GM19324 (cell line): Measurements from ENCODE around the gene APP.

Experiments used
- ATAC-seq: cut with Tn5 transposase; IDR thresholded peaks from one replicate; pipeline ENCODE4 v1.9.1; 2021; ENCODE audit warnings: mild to moderate bottlenecking, moderate library complexity; ENCODE audit not compliant: unreplicated experiment, low FRiP score

APP gene

DNA sequence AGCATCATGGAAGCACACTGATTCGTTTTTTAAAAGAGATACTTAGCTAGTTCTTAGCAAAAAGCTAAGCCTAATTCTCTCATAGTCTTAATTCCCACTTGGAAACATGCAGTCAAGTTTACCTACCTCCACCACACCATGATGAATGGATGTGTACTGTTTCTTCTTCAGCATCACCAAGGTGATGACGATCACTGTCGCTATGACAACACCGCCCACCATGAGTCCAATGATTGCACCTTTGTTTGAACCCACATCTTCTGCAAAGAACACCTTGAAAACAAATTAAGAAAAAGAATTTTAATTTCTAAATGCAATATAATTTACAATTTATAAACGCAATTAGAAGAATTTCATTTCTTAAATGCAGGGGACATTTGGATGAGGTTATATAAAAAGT, 279.0 kb downstream of the APP start:
- ATAC-seq, result no peak

DNA sequence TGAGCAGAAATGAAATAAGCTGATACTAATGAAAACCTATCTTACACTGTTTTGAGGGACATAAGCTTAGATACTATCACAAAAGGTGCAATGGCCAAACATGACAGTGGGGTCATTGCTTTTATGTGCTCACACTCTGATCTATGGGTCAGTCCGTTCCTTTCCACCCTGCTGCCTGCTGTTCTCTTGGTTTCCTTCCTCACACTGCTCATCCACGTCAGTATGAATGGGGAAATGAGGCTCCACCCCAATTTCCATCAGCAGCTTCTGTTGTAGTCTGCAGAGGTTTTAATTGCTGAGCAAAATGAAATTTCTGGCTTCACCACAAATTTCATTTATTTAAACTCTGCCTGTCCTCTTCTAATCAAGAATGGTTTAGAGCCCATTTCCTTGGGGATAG, 280.6 kb downstream of the APP start:
- ATAC-seq, result no peak

DNA sequence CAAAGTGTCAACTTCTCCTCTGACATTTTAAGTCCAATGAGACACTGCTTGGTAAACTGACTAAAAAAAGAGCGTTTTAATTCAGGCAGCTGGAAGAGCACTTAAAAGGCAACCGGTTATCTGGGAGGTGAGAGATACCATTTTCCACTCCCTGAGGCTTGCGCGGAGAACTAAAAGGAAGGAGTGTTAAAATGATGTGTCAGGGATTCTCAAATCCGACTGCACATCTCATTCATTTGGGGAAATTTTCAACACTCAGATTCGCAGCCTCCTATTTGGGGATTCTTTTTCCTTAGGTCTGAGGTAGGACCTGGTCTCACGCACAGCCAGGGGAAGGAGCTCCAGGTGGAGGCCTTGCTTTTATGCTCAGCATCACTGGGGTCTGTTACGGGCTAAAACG, 281.9 kb downstream of the APP start:
- ATAC-seq, result no peak

DNA sequence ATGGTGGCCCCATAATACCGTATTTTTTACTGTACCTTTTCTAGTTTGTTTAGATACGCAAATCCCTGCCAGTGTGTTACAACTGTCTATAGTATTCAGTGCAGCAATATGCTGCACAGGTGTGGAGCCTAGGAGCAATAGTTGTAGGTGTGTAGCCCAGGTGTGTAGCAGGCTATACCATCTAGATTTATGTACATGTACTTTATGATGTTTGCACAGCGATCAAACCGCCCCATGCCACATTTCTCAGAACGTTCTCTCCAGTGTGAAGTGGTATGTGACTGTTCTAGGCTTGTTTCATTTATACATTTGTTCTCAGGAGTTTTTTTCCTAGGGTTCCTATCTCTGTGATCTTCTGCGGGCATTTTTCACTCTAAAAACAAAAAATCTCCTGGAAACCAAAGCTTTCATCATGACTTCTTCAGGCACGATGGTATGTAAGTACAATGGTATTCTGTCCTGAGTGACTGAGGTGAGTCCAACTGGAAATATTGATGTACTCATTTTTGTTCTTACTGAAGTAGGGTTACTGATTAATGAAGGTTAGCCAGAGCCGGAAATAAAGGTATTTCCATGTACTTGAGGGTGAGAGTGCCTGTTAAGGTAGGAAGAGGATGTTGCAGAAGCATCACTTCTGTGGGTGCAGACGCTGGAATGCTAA, 282.8 kb downstream of the APP start:
- ATAC-seq, result no peak

DNA sequence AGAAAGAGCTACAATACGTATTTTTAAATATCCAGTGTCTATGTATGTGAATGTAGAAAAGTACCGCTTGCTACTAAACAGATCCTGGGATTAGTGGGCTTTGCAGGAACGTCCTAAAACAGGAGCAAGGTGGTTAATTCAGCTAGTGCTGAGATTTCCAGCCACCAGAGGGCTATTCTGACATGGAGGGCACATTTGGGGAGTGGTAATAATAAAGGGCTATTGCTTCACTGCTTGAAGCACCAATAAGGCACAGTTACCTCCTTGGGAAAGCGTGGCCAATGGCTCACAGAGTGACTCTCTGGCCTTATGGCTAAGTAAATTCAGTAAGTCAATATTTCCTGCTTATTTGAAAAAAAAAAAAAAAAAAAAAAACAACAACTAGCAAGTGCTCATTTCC, 283.4 kb downstream of the APP start:
- ATAC-seq, result no peak

DNA sequence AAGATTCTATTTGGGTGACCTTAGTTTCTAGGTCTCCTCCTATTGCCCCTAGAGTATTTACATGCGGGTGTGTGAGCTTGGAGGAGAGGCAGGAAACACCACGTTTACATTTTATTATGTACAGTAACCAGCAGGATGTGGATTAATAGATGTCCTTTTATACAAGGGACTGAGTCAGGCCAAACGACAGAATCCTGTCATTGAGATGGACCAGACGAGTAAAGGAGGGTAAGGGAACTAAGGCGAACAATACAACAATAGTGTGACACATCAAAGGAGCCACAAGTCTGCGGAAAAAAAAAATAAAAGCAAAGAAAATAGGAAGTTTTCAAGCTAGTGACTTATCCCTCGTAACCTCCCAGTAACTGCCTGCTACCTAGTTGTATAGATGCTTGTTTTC, 284.7 kb downstream of the APP start:
- ATAC-seq, result no peak

DNA sequence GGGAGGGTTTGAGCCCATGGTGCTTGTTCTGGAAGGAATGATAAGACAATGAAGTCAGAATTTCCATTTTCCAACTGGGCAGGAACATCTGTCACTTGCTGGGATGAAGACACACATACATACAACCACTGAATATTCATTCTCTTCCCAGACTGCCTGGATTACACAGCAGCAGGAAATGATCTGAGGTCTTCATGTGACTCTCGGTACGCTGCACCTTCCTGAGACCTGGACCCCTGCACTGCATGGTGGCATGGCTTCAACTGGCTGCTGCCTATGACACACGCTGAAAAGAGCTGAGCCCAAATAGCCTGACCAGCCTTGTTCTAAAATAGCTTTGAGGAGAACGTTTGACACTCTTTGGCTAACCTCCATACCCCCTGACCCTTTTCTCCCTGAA, 285.2 kb downstream of the APP start:
- no peak for ATAC-seq

DNA sequence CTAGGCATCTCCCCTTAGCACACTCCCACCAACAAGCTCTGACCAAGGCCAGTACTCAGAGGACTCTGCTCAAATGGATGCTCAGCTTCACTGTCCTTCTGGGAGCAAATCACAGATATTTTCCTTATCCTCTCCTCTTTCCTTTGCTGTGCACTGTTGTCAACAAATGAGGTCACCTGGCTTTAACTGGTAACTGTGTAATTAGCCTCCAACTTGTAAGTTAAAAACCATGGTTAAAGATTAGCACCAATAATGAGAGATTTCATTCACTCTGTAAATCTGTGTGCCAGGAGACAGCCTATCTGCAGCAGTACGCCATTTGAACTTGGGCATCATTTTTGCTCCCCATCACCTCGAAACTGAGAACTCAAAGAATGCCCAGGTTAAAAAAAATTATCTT, 286.3 kb downstream of the APP start:
- no peak for ATAC-seq

DNA sequence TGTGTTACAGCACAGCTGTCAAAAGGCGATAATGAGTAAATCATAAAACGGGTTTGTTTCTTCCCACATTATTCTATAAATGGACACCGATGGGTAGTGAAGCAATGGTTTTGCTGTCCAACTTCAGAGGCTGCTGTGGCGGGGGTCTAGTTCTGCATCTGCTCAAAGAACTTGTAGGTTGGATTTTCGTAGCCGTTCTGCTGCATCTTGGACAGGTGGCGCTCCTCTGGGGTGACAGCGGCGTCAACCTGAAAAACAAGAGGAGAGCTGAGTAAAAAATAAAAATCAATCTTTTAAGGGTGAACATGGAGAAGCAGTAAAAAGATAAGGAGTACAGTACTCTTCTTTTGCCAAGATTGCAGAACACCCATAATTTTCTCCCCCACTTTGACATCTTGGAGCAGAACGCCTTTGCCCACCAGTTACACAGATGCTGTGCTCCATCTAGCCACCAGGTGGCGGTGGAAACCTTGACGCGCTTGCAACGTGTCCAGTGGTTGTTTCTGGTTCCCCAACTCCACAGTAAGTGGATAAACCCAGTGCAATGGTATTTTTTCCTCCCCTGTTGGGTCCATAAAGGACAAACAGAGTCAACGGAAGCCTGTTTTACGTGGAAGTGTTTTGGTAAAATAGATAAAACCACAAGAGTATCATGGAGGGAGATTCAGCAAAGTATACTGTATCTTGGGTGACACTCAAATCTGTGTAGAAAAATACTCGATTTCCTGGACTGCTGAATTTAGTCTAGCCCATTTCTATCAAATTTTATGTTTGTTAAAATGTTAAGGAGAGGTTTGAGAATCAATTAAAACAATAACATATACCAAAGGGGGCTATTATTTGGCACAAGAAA, 288.8 kb downstream of the APP start:
- peak; percentile 71 for ATAC-seq

DNA sequence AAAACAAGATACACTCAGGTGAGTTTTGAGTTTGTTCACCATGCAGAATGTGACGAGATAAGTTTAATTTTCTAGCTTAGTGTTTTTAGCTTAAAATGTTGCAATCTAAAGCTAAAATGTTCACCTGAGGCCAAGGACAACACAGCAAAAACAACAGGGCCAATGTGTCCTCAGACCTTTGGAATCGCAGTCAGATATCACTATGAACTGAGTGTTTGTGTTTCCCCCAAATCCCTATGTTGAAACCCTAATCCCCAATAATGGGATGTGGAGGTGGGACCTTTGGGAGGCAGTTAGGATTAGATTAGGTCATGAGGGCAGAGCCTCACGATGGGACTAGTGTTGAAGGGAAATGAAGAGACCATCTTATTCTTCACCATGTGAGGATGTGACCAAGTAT, 291.4 kb downstream of the APP start:
- no peak for ATAC-seq

DNA sequence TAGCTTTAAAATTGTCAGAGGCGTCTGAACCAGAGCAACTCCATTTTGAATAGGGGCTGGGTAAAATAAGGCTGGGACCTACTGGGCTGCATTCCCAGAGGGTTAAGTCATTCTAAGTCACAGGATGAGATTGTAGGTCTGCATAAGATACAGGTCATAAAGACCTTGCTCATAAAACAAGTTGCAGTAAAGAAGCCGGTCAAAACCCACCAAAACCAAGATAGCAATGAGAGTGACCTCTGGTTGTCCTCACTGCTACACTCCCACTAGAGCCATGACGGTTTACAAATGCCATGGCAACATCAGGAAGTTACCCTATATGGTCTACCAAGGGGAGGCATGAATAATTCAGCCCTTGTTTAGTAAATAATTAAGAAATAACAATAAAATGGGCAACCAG, 292.2 kb downstream of the APP start:
- ATAC-seq, result no peak

DNA sequence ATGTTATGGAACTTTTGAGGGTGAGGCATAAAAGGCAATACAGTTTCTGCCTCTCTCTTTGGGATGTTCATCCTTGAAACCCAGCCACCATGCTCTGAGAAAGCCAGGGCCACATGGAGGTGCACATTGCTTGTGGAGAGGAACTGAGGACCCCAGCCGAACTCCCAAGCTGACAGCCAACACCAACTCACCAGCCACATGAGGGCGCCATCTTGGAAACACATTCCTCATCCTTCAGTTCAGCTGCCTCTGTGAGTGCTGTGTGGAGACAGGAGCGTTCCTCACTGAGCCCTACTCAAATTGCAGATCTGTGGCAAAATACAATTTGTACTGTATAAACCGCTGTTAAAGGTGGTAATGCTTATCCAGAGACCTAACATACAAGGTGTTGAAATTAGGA, 298.3 kb downstream of the APP start:
- ATAC-seq, result no peak

DNA sequence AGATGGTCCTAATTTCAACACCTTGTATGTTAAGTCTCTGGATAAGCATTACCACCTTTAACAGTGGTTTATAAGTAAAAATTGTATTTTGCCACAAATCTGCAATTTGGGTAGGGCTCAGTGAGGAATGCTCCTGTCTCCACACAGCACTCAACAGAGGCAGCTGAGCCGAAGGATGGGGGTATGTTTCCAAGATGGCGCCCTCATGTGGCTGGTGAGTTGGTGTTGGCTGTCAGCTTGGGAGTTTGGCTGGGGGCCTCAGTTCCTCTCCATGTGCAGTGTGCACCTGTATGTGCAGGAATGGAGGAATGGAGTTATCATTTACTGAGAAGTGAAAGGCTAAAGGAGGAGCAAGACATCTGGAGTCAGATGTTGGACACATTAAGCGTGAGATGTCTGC, 299.0 kb downstream of the APP start:
- no peak for ATAC-seq

DNA sequence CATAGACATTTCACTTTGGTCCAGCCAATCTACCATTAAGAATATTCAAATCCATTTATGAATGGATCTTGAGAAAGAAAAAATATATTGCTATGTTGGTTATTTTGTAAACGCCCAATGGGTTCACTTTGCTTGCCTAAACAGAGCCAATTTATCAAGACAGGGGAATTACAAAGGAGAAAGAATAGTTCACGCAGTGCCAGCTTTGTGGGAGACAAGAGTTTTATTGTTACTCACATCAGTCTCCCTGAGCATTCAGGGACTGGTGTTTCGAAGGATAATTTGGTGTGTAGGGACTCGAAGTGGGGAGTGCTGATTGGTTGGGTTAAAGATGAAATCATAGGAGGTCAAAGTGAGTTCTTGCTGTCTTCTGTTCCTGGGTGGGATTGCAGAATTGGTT, 300.5 kb downstream of the APP start:
- ATAC-seq, result no peak

DNA sequence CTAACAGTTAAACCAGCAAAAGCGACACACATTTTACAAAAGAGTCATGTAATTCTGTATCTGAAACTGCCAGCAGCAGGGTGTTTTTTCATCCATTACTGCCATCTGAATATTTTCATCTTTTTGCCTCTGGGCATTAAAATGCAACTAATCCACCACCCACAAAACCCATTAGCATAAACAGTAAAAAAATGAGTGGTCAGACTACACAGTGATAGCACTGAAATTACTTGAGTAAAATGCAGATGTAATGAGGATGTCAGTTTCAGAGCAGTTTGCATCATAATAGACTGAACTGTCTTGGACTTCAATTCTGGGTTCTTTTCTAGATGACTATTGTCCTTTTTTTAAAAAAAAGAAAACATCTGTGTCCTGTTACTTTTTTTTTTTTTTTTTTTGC, 303.5 kb downstream of the APP start:
- no peak for ATAC-seq

DNA sequence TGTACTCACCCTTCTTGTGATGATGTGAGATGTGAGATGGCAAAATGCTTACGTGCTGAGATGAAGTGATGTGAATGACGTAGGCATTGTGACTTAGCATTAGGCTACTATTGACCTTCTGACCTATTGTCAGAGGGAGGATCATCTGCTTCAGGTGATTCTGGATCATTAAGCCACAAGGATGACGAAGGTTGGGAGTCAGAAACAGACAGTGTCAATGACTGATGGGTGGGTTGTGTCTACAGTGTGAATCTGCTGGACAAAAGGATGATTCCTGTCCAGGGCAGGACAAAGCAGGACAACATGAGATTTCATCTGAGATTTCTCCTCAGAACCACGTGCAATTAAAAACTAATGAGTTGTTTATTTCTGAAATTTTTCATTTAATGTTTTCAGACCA, 306.8 kb downstream of the APP start:
- no peak for ATAC-seq

DNA sequence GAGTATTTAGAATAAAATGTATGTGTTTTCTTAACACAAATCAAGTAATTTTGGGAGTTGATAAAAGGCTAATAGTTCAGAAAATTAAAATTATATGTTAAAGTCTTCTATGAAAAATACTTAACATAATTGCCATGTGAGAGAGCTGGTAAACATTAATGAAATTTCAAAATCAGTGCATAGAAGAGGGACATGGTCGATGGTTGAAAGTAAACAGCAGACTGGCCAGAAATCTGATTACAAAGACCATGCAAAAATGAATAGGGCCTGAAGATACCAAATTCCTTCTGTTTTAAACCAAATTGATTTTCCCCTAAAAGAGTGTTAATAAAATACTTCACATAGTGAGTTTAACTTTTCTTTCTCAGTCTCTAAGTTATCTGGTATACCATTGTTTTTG, 307.5 kb downstream of the APP start:
- ATAC-seq, result no peak

DNA sequence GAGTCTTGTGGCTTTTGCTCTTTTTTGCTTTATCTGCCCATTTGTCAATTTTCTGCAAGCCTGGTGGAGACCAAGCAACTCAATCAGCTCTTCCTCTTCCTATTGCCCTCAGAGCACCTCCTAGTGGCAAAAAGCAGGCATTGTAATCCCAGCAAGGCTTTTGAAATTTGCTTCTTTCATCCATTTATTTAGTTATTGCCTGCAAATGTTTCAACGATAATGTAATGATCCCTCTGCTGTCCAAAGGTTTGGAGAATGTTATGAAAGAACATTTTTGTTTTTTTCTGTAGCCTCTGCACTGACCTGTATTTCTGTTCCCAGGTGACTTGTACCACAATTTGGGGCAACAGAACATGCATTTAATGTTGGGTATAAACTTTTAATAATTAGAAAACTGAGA, 308.0 kb downstream of the APP start:
- peak; percentile 56 for ATAC-seq

DNA sequence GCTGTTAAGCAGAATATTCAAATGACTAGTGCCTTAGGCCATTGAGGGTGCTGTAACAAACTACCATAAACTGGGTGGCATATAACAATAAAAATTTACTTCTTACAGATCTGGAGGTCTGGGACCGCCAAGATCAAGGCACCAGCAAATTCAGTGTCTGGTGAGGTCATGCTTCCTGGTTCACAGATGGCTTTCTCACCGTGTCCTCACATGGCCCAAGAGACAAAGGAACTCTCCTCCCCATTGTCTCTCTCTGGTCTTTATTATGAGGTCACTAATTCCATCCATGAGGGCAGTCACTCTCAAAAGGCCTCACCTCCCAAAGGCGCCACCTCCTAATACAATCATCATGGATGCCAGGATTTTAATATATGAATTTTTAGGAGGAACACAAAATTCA, 308.5 kb downstream of the APP start:
- no peak for ATAC-seq

DNA sequence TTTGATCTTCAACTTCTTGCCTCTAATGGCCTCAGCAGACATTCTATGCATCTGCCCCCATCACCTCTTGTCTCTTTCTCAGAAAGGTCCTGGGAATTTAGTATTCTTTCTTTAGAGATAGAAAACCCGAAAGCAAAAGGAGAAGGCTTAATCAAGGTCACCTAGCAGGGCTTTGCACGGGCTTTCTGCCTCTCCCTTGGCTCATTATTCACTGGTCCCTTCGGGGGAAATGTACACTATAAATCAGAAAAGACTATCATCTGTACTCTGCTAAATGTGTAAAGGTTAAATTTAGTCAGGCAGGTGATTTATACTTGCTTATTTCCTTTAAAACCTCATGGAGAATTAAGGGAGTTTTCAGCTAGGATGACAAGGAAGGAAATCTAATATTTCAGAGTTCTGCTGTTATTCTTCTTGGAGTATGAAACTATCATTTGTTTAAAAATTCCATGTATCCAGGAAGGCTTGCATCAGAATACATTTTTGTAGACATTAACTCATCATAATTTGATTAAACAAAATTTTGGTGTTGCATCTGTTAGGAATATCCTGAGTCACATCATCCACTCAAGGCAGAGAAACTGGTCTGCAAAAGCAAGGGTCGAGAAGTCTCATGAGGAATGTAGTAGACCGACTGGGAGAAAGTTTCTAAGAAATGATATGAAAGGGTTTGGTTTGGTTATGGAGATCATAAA, 311.2 kb downstream of the APP start:
- ATAC-seq, result no peak

DNA sequence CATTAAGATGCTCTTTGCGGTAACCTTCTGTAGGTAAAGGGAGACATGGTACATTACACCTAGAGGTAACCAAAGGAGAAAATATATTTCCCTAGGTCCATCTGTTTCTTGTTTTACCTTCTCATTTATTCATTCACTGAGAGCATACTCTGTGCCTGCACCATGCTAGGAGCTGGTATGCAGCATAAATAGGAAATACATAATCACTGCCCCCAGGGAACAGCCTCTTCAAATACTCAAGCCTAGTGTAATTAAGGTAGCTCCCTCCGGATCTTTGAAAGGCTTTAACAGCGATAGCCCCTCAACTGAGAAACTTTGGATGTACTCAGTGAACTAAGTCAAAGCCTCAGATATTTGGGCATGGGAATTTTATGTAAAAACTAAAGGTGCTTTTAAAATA, 312.2 kb downstream of the APP start:
- no peak for ATAC-seq
